A673 (cell line): ENCODE data around the gene RAPGEF5. TPM values are rescaled to one million over a fixed set of nuclear protein-coding genes. Genes with fewer than 3 reads are reported as not detected.
A peak's percentile ranks its signal among the peaks of the same experiment; 100 is the strongest.

Experiments used
- BruUV-seq: library from RNA; stranded (reverse); fragments of 400-500 nt; replicated peaks from 2 replicates; lab custom pipeline; 2021; lab: Mats Ljungman, UMichigan
- CTCF ChIA-PET: fragments of 300-600 bp; sonication (Branson Sonifier 250); formaldehyde crosslinking; loops from one replicate; lab custom pipeline; 2022; ENCODE audit warnings: antibody characterized with exemption; lab: Charles Lee
- POLR2A ChIA-PET: fragments of 300-600 bp; sonication (Branson Sonifier 250); formaldehyde crosslinking; loops from one replicate; lab custom pipeline; 2022; ENCODE audit warnings: antibody characterized with exemption; ENCODE audit not compliant: low non-redundant PET; lab: Charles Lee
- DNase-seq: peaks from one replicate; pipeline ENCODE4 v3.0.0-alpha.2; 2015; ENCODE audit warnings: low spot score
- H3K27ac ChIP-seq: fragments of 200-600 bp; sonication (generic); 2 replicates; pipeline ENCODE4 v1.5.1; 2016; ENCODE audit warnings: mixed run types, low read depth, mild to moderate bottlenecking, mixed read lengths, antibody characterized with exemption, low read length; ENCODE audit not compliant: poor library complexity, severe bottlenecking
- H3K27me3 ChIP-seq: fragments of 200-600 bp; sonication (generic); replicated peaks from 2 replicates; pipeline ENCODE4 v1.6.1; 2017; ENCODE audit warnings: mixed run types, low read depth, mild to moderate bottlenecking, mixed read lengths, antibody characterized with exemption, low read length; ENCODE audit not compliant: insufficient read depth, poor library complexity
- H3K36me3 ChIP-seq: fragments of 200-600 bp; sonication (generic); 2 replicates; pipeline ENCODE4 v1.6.1; 2016; ENCODE audit warnings: mixed run types, mild to moderate bottlenecking, mixed read lengths, antibody characterized with exemption, low read length; ENCODE audit not compliant: insufficient read depth, poor library complexity, severe bottlenecking
- H3K4me1 ChIP-seq: fragments of 200-600 bp; sonication (generic); 2 replicates; pipeline ENCODE4 v1.6.1; 2017; ENCODE audit warnings: mixed run types, mild to moderate bottlenecking, mixed read lengths, antibody characterized with exemption, low read length; ENCODE audit not compliant: insufficient read depth, poor library complexity, severe bottlenecking
- H3K4me3 ChIP-seq: fragments of 200-600 bp; sonication (generic); 2 replicates; pipeline ENCODE4 v1.5.1; 2016; ENCODE audit warnings: low read depth, mixed run types, mild to moderate bottlenecking, mixed read lengths, low read length; ENCODE audit not compliant: poor library complexity, severe bottlenecking
- H3K9me3 ChIP-seq: fragments of 200-600 bp; sonication (generic); 2 replicates; pipeline ENCODE4 v1.6.1; 2016; ENCODE audit warnings: mixed run types, low read depth, mild to moderate bottlenecking, mixed read lengths, antibody characterized with exemption, low read length; ENCODE audit not compliant: poor library complexity, severe bottlenecking
- CTCF ChIP-seq: fragments of 300-800, 200-600 bp; sonication (generic); conservative IDR thresholded peaks from 2 replicates; pipeline ENCODE4 v1.5.1; 2017; ENCODE audit warnings: low read depth, mild to moderate bottlenecking, antibody characterized with exemption, low read length, moderate library complexity, mixed read lengths
- EZH2 ChIP-seq: fragments of 200-600 bp; sonication (generic); IDR thresholded peaks from 2 replicates; pipeline ENCODE4 v1.6.1; 2017; ENCODE audit warnings: borderline replicate concordance, low read depth, mild to moderate bottlenecking, mixed read lengths, antibody characterized with exemption, low read length; ENCODE audit not compliant: poor library complexity, severe bottlenecking
- intact Hi-C: fragments of 100-400 bp; cut with micrococcal nuclease; formaldehyde crosslinking; loops from one replicate; pipeline ENCODE4 v1.10.0; 2022; ENCODE audit not compliant: unreplicated experiment
- total RNA-seq: library from RNA; stranded (reverse); gene quantifications from 2 replicates; pipeline ENCODE4 v1.2.3, GENCODE V29; 2021

The RAPGEF5 gene
- total RNA-seq, 1 experiment from 2014 or later = 10.7 TPM

- intact Hi-C loops = no loop called here
- CTCF ChIA-PET = no interaction called here
- TF ChIP-seq EZH2 (no peak), CTCF (no peak)
These were observed 227.8 kb downstream of the RAPGEF5 start for GRCh38 chr7:22129166-22129565.

GRCh38 chr7:22128528-22128920 lies 228.4 kb downstream of the RAPGEF5 start:
- POLR2A ChIA-PET = no interaction called here
- intact Hi-C loops = no loop called here
- H3K4me1 ChIP-seq = peaks cover 89% of the 10 kb centered on the region
- no peaks in the 10 kb centered on the region for H3K36me3 ChIP-seq
- CTCF ChIA-PET = no interaction called here
- peak overlapping the region; percentile 53 for H3K27ac ChIP-seq
- no peak overlapping the region for H3K4me3 ChIP-seq
- no peak for TF ChIP-seq EZH2
- no peak for TF ChIP-seq CTCF
- DNase-seq = no peak
- no peaks in the 10 kb centered on the region for H3K9me3 ChIP-seq
- no peaks in the 10 kb centered on the region for H3K27me3 ChIP-seq
- BruUV-seq = no TSS peak

More at GRCh38 chr7:22129166-22129565, 227.8 kb downstream of the RAPGEF5 start:
- H3K9me3 ChIP-seq = no peaks in the 10 kb centered on the region
- peaks cover 89% of the 10 kb centered on the region for H3K4me1 ChIP-seq
- H3K36me3 ChIP-seq = no peaks in the 10 kb centered on the region
- H3K27ac ChIP-seq = no peak overlapping the region
- BruUV-seq = no TSS peak
- no peak for DNase-seq
- no peak overlapping the region for H3K4me3 ChIP-seq
- no peaks in the 10 kb centered on the region for H3K27me3 ChIP-seq
- POLR2A ChIA-PET = no interaction called here

GRCh38 chr7:22127835-22128527 lies 229.0 kb downstream of the RAPGEF5 start:
- POLR2A ChIA-PET = no interaction called here
- CTCF ChIA-PET = no interaction called here
- Histone ChIP-seq H3K9me3 (no peaks in the 10 kb centered on the region), H3K27me3 (no peaks in the 10 kb centered on the region), H3K4me3 (no peak overlapping the region), H3K4me1 (peaks cover 90% of the 10 kb centered on the region), H3K27ac (peak overlapping the region; percentile 53), H3K36me3 (no peaks in the 10 kb centered on the region)
- DNase-seq = peak; percentile 82
- intact Hi-C loops = no loop called here
- no peak for TF ChIP-seq EZH2
- no peak for TF ChIP-seq CTCF
- BruUV-seq = TSS peak; percentile 72
